ENCODE results near the gene ICA1. TPM values are rescaled to one million over a fixed set of nuclear protein-coding genes. Genes with fewer than 3 reads are reported as not detected.

ICA1 gene
- total and polyA plus RNA-seq, 5 donors, result 36.8 to 98.2 (median 70.3) TPM

- intact Hi-C loops (cut with DNase I), result no loop called here
- WGBS, result 63% methylated on average over 12 of the region's 12 CpGs
- no peak for ATAC-seq
These were observed 115.7 kb downstream of the ICA1 start for GRCh38 chr7:8146106-8146787.

GRCh38 chr7:8144856-8145255, 117.1 kb downstream of the ICA1 start:
- Histone ChIP-seq H3K9me3 (ENCODE audit: control insufficient read depth, low read length) (no peaks in the 10 kb centered on the region), H3K27ac (ENCODE audit: low read length) (no peak overlapping the region), H3K27me3 (ENCODE audit: control insufficient read depth, insufficient read depth) (no peaks in the 10 kb centered on the region), H3K4me3 (ENCODE audit: low read length) (no peak overlapping the region), H3K4me1 (ENCODE audit: control insufficient read depth, insufficient read depth, low read length) (peaks cover 4% of the 10 kb centered on the region)
- ATAC-seq, result no peak
- 88% methylated on average over 4 of the region's 4 CpGs for WGBS
- DNase-seq, result no peak
- intact Hi-C loops (cut with DNase I), result no loop called here

More at GRCh38 chr7:8146106-8146787, 115.7 kb downstream of the ICA1 start:
- Histone ChIP-seq H3K4me3 (ENCODE audit: low read length) (no peak overlapping the region), H3K4me1 (ENCODE audit: control insufficient read depth, insufficient read depth, low read length) (peaks cover 4% of the 10 kb centered on the region), H3K27ac (ENCODE audit: low read length) (no peak overlapping the region), H3K27me3 (ENCODE audit: control insufficient read depth, insufficient read depth) (no peaks in the 10 kb centered on the region), H3K9me3 (ENCODE audit: control insufficient read depth, low read length) (no peaks in the 10 kb centered on the region)
- no peak for DNase-seq

- DNase-seq (no peak), ATAC-seq (no peak)
- peaks cover 4% of the 10 kb centered on the region for H3K4me1 ChIP-seq (ENCODE audit: control insufficient read depth, insufficient read depth, low read length)
- H3K9me3 ChIP-seq (ENCODE audit: control insufficient read depth, low read length), result no peaks in the 10 kb centered on the region
- intact Hi-C loops (cut with DNase I), result no loop called here
- 75% methylated on average over 6 of the region's 6 CpGs for WGBS
- H3K27ac ChIP-seq (ENCODE audit: low read length), result no peak overlapping the region
- no peak overlapping the region for H3K4me3 ChIP-seq (ENCODE audit: low read length)
- H3K27me3 ChIP-seq (ENCODE audit: control insufficient read depth, insufficient read depth), result no peaks in the 10 kb centered on the region
These were observed 118.7 kb downstream of the ICA1 start for GRCh38 chr7:8143151-8143874.

- Histone ChIP-seq H3K4me1 (ENCODE audit: control insufficient read depth, insufficient read depth, low read length) (peaks cover 4% of the 10 kb centered on the region), H3K27me3 (ENCODE audit: control insufficient read depth, insufficient read depth) (no peaks in the 10 kb centered on the region), H3K4me3 (ENCODE audit: low read length) (no peak overlapping the region), H3K9me3 (ENCODE audit: control insufficient read depth, low read length) (no peaks in the 10 kb centered on the region), H3K27ac (ENCODE audit: low read length) (no peak overlapping the region)
- intact Hi-C loops (cut with DNase I), result no loop called here
- ATAC-seq (no peak), DNase-seq (no peak)
- 95% methylated on average over 2 of the region's 2 CpGs for WGBS
These were observed 119.5 kb downstream of the ICA1 start for GRCh38 chr7:8142477-8142876.

GRCh38 chr7:8141070-8141469, 120.9 kb downstream of the ICA1 start:
- intact Hi-C loops (cut with DNase I), result no loop called here
- 78% methylated on average over 4 of the region's 4 CpGs for WGBS
- DNase-seq, result no peak
- H3K4me3 ChIP-seq (ENCODE audit: low read length), result no peak overlapping the region
- no peaks in the 10 kb centered on the region for H3K9me3 ChIP-seq (ENCODE audit: control insufficient read depth, low read length)
- no peaks in the 10 kb centered on the region for H3K27me3 ChIP-seq (ENCODE audit: control insufficient read depth, insufficient read depth)
- H3K4me1 ChIP-seq (ENCODE audit: control insufficient read depth, insufficient read depth, low read length), result no peaks in the 10 kb centered on the region
- ATAC-seq, result no peak
- H3K27ac ChIP-seq (ENCODE audit: low read length), result no peak overlapping the region

- 92% methylated on average over 12 of the region's 12 CpGs for WGBS
- Histone ChIP-seq H3K27ac (ENCODE audit: low read length) (no peak overlapping the region), H3K4me1 (ENCODE audit: control insufficient read depth, insufficient read depth, low read length) (no peaks in the 10 kb centered on the region), H3K4me3 (ENCODE audit: low read length) (no peak overlapping the region), H3K27me3 (ENCODE audit: control insufficient read depth, insufficient read depth) (no peaks in the 10 kb centered on the region), H3K9me3 (ENCODE audit: control insufficient read depth, low read length) (no peaks in the 10 kb centered on the region)
- no peak for DNase-seq
- ATAC-seq, result no peak
- intact Hi-C loops (cut with DNase I), result no loop called here
These were observed 125.8 kb downstream of the ICA1 start for GRCh38 chr7:8136051-8136730.

GRCh38 chr7:8135417-8135816, 126.5 kb downstream of the ICA1 start:
- Histone ChIP-seq H3K4me3 (ENCODE audit: low read length) (no peak overlapping the region), H3K9me3 (ENCODE audit: control insufficient read depth, low read length) (no peaks in the 10 kb centered on the region), H3K27me3 (ENCODE audit: control insufficient read depth, insufficient read depth) (no peaks in the 10 kb centered on the region), H3K27ac (ENCODE audit: low read length) (no peak overlapping the region), H3K4me1 (ENCODE audit: control insufficient read depth, insufficient read depth, low read length) (no peaks in the 10 kb centered on the region)
- DNase-seq, result no peak
- no peak for ATAC-seq
- 96% methylated on average over 3 of the region's 3 CpGs for WGBS
- intact Hi-C loops (cut with DNase I), result no loop called here

- Histone ChIP-seq H3K9me3 (ENCODE audit: control insufficient read depth, low read length) (no peaks in the 10 kb centered on the region), H3K4me1 (ENCODE audit: control insufficient read depth, insufficient read depth, low read length) (no peaks in the 10 kb centered on the region), H3K27me3 (ENCODE audit: control insufficient read depth, insufficient read depth) (no peaks in the 10 kb centered on the region), H3K4me3 (ENCODE audit: low read length) (no peak overlapping the region), H3K27ac (ENCODE audit: low read length) (no peak overlapping the region)
- ATAC-seq (no peak), DNase-seq (no peak)
- intact Hi-C loops (cut with DNase I), result no loop called here
- 76% methylated on average over 10 of the region's 10 CpGs for WGBS
These were observed 127.8 kb downstream of the ICA1 start for GRCh38 chr7:8134089-8134733.

- Histone ChIP-seq H3K27me3 (ENCODE audit: control insufficient read depth, insufficient read depth) (no peaks in the 10 kb centered on the region), H3K4me3 (ENCODE audit: low read length) (no peak overlapping the region), H3K4me1 (ENCODE audit: control insufficient read depth, insufficient read depth, low read length) (no peaks in the 10 kb centered on the region), H3K9me3 (ENCODE audit: control insufficient read depth, low read length) (no peaks in the 10 kb centered on the region), H3K27ac (ENCODE audit: low read length) (no peak overlapping the region)
- no peak for DNase-seq
- intact Hi-C loops (cut with DNase I), result no loop called here
- ATAC-seq, result no peak
- WGBS, result 93% methylated on average over 2 of the region's 2 CpGs
These were observed 128.6 kb downstream of the ICA1 start for GRCh38 chr7:8133188-8133848.

- 78% methylated on average over 5 of the region's 5 CpGs for WGBS
- H3K4me1 ChIP-seq (ENCODE audit: control insufficient read depth, insufficient read depth, low read length), result no peaks in the 10 kb centered on the region
- no peak overlapping the region for H3K27ac ChIP-seq (ENCODE audit: low read length)
These were observed 130.0 kb downstream of the ICA1 start for GRCh38 chr7:8131694-8132605.

More at GRCh38 chr7:8131694-8132605, 130.0 kb downstream of the ICA1 start:
- ATAC-seq (no peak), DNase-seq (no peak)
- intact Hi-C loops (cut with DNase I), result no loop called here
- H3K9me3 ChIP-seq (ENCODE audit: control insufficient read depth, low read length), result no peaks in the 10 kb centered on the region
- no peak overlapping the region for H3K4me3 ChIP-seq (ENCODE audit: low read length)
- no peaks in the 10 kb centered on the region for H3K27me3 ChIP-seq (ENCODE audit: control insufficient read depth, insufficient read depth)

All from right cardiac atrium (tissue), 5 donors.